Activated CD8-positive, alpha-beta T cell treated with anti-CD3 and anti-CD28 coated beads for 36 hours (primary cell): ENCODE results near the gene TANK. TPM values are rescaled to one million over a fixed set of nuclear protein-coding genes. Genes with fewer than 3 reads are reported as not detected.

Source experiments
- ATAC-seq: fragments of 200-7000 bp; cut with Tn5 transposase; one replicate; pipeline ENCODE4 v1.10.0; 2021; ENCODE audit warnings: mild to moderate bottlenecking, moderate library complexity
- CTCF ChIA-PET: fragments of 350-600 bp; sonication (Branson Sonifier 250); formaldehyde crosslinking; loops from one replicate; lab custom pipeline; 2021; ENCODE audit warnings: antibody characterized with exemption; lab: Charles Lee
- POLR2A ChIA-PET: fragments of 350-600 bp; sonication (Branson Sonifier 250); formaldehyde crosslinking; loops from one replicate; lab custom pipeline; 2021; ENCODE audit warnings: antibody characterized with exemption; lab: Charles Lee
- DNase-seq: peaks from one replicate; pipeline ENCODE4 v3.0.0-alpha.2; 2020
- H3K27ac Mint-ChIP-seq: one replicate; pipeline ENCODE4 v1.8.0; 2021; ENCODE audit warnings: mild to moderate bottlenecking, mixed read lengths
- H3K27me3 Mint-ChIP-seq: one replicate; pipeline ENCODE4 v1.8.0; 2021; ENCODE audit warnings: mixed read lengths
- H3K36me3 Mint-ChIP-seq: one replicate; pipeline ENCODE4 v1.8.0; 2021; ENCODE audit warnings: low read depth, mixed read lengths
- H3K4me1 Mint-ChIP-seq: one replicate; pipeline ENCODE4 v1.8.0; 2021; ENCODE audit warnings: low read depth, mixed read lengths
- H3K4me3 Mint-ChIP-seq: one replicate; pipeline ENCODE4 v1.8.0; 2021; ENCODE audit warnings: mild to moderate bottlenecking, moderate library complexity, mixed read lengths
- H3K9me3 Mint-ChIP-seq: one replicate; pipeline ENCODE4 v1.8.0; 2021; ENCODE audit warnings: mixed read lengths
- intact Hi-C: fragments of 100-400 bp; cut with micrococcal nuclease; formaldehyde crosslinking; loops from one replicate; pipeline ENCODE4 v1.10.0; 2022
- total RNA-seq, 2 experiments: library from RNA; stranded (reverse); gene quantifications; one replicate each; pipeline ENCODE4 v1.2.3, GENCODE V29; 2021
- TF ChIP-seq, protein P1 (sequence below): fragments of 200-600 bp; IDR thresholded peaks from one replicate; pipeline ENCODE4 v1.8.0; 2022; ENCODE audit warnings: antibody characterized with exemption, mild to moderate bottlenecking

Gene TANK
- total RNA-seq, 2 experiments from 2014 or later = 49.2 to 51.6 TPM

DNA sequence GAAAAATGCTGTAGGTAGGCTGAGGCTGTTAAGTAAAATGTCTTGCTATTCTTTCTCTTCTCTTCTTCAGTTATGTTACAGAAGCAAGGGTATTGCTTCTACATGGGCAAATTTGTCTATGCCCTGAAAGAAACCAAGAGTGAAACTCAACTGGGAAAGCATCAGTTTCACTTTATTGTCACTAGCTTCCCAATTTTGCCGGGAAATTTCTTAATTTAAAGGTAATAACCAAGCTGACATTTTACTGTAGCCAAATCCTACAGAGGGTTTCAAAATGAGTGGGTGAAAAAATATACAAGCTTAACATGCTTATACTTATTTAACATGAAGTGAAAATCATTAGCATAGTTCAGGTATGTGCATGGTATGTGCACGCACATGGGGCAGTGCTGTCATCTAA lies 3.2 kb downstream of the TANK start:
- Mint-ChIP-seq H3K4me3 (peak overlapping the region; percentile 91), H3K27me3 (no peaks in the 10 kb centered on the region), H3K36me3 (peaks cover 62% of the 10 kb centered on the region), H3K27ac (peak overlapping the region; percentile 67), H3K4me1 (peaks cover 71% of the 10 kb centered on the region), H3K9me3 (peaks cover 6% of the 10 kb centered on the region)
- POLR2A ChIA-PET = interaction anchor here (1.2 kb wide), 1 partner anchor 86 kb away, joined by 4 read pairs; no protein-coding TSS in a partner anchor
- ATAC-seq = no peak
- intact Hi-C loops = loop anchor here (10.0 kb wide), 1 partner anchor 791 kb away; no protein-coding TSS in a partner anchor
- CTCF ChIA-PET = interaction anchor here (1.6 kb wide), 1 partner anchor 99 kb away, joined by 4 read pairs; no protein-coding TSS in a partner anchor
- DNase-seq = no peak
- TF ChIP-seq, protein P1, sequence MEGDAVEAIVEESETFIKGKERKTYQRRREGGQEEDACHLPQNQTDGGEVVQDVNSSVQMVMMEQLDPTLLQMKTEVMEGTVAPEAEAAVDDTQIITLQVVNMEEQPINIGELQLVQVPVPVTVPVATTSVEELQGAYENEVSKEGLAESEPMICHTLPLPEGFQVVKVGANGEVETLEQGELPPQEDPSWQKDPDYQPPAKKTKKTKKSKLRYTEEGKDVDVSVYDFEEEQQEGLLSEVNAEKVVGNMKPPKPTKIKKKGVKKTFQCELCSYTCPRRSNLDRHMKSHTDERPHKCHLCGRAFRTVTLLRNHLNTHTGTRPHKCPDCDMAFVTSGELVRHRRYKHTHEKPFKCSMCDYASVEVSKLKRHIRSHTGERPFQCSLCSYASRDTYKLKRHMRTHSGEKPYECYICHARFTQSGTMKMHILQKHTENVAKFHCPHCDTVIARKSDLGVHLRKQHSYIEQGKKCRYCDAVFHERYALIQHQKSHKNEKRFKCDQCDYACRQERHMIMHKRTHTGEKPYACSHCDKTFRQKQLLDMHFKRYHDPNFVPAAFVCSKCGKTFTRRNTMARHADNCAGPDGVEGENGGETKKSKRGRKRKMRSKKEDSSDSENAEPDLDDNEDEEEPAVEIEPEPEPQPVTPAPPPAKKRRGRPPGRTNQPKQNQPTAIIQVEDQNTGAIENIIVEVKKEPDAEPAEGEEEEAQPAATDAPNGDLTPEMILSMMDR = no peak

- no peak overlapping the region for H3K4me3 Mint-ChIP-seq
- H3K4me1 Mint-ChIP-seq = peaks cover 73% of the 10 kb centered on the region
- ATAC-seq (no peak), DNase-seq (no peak)
- intact Hi-C loops = loop anchor here (10.0 kb wide), 1 partner anchor 791 kb away; no protein-coding TSS in a partner anchor
- TF ChIP-seq, protein P1 = no peak
- ChIA-PET POLR2A (interaction anchor here (1.2 kb wide), 1 partner anchor 87 kb away, joined by 4 read pairs; no protein-coding TSS in a partner anchor), CTCF (interaction anchor here (1.6 kb wide), 1 partner anchor 100 kb away, joined by 4 read pairs; no protein-coding TSS in a partner anchor)
- no peak overlapping the region for H3K27ac Mint-ChIP-seq
- H3K9me3 Mint-ChIP-seq = peaks cover 6% of the 10 kb centered on the region
- no peaks in the 10 kb centered on the region for H3K27me3 Mint-ChIP-seq
- peaks cover 68% of the 10 kb centered on the region for H3K36me3 Mint-ChIP-seq
Measured at GRCh38 chr2:161164161-161164560, 3.9 kb downstream of the TANK start.

- CTCF ChIA-PET = interaction anchor here (1.2 kb wide), 1 partner anchor 29 kb away, joined by 3 read pairs; no protein-coding TSS in a partner anchor
- Mint-ChIP-seq H3K4me3 (no peak overlapping the region), H3K9me3 (peaks cover 6% of the 10 kb centered on the region), H3K36me3 (peaks cover 70% of the 10 kb centered on the region), H3K27ac (peak overlapping the region; percentile 60), H3K4me1 (peaks cover 78% of the 10 kb centered on the region), H3K27me3 (no peaks in the 10 kb centered on the region)
- TF ChIP-seq, protein P1 = no peak
- no peak for DNase-seq
- POLR2A ChIA-PET = no interaction called here
- intact Hi-C loops = loop anchor here (5.0 to 10.0 kb wide), 2 partner anchors 88 to 790 kb away; no protein-coding TSS in a partner anchor
- no peak for ATAC-seq
Measured at GRCh38 chr2:161165266-161165665, 5.0 kb downstream of the TANK start.

- Mint-ChIP-seq H3K27ac (peak overlapping the region; percentile 92), H3K9me3 (peaks cover 6% of the 10 kb centered on the region), H3K36me3 (peaks cover 73% of the 10 kb centered on the region), H3K4me1 (peaks cover 83% of the 10 kb centered on the region), H3K4me3 (peak overlapping the region; percentile 47), H3K27me3 (no peaks in the 10 kb centered on the region)
- ATAC-seq (no peak), DNase-seq (no peak)
- POLR2A ChIA-PET = interaction anchor here (1.0 kb wide), 1 partner anchor 52 kb away, joined by 3 read pairs; no protein-coding TSS in a partner anchor
- intact Hi-C loops = loop anchor here (2.0 to 10.0 kb wide), 3 partner anchors 27 to 789 kb away; no protein-coding TSS in a partner anchor
- TF ChIP-seq, protein P1 = no peak
- CTCF ChIA-PET = interaction anchor here (1.2 to 2.1 kb wide), 2 partner anchors 9 to 29 kb away, joined by 3 to 6 read pairs; no protein-coding TSS in a partner anchor
Measured at GRCh38 chr2:161165811-161166210, 5.6 kb downstream of the TANK start.
